Fibroblast of the aortic adventitia (primary cell): Measurements from ENCODE around the gene ACADVL. TPM values are rescaled to one million over a fixed set of nuclear protein-coding genes. Genes with fewer than 3 reads are reported as not detected.

Experiments used
- DNase-seq: peaks from one replicate; pipeline ENCODE4 v3.0.0-alpha.2; 2010; ENCODE audit warnings: low read depth
- H3K4me3 ChIP-seq: 2 replicates; pipeline ENCODE4 v1.5.1; 2011; ENCODE audit warnings: low read depth, mild to moderate bottlenecking, control low read depth, low read length, moderate library complexity
- CTCF ChIP-seq: IDR thresholded peaks from 2 replicates; pipeline ENCODE4 v1.5.1; 2011; ENCODE audit warnings: mild to moderate bottlenecking, low read length, control low read depth, inconsistent platforms; ENCODE audit not compliant: insufficient read depth
- total RNA-seq: library from RNA; depleted of rRNA; stranded (reverse); fragments of >200 nt; gene quantifications from 2 replicates; pipeline ENCODE4 v1.2.3, GENCODE V29; 2012; ENCODE audit warnings: low replicate concordance

ACADVL gene
- total RNA-seq, 1 donor: 210 TPM

GRCh38 chr17:7213895-7214299 lies 5.8 kb upstream of the ACADVL start:
- DNase-seq: peak; percentile 69
- H3K4me3 ChIP-seq: peak overlapping the region; percentile 70
- peak; percentile 44 for TF ChIP-seq CTCF

- peak; percentile 71 for TF ChIP-seq CTCF
- peak overlapping the region; percentile 70 for H3K4me3 ChIP-seq
- DNase-seq: peak; percentile 97
Measured at GRCh38 chr17:7214300-7215135, 5.2 kb upstream of the ACADVL start.

- H3K4me3 ChIP-seq: peak overlapping the region; percentile 72
- TF ChIP-seq CTCF: no peak
- no peak for DNase-seq
Measured at GRCh38 chr17:7215136-7215638, 4.6 kb upstream of the ACADVL start.

GRCh38 chr17:7215652-7216180 lies 4.0 kb upstream of the ACADVL start:
- DNase-seq: no peak
- TF ChIP-seq CTCF: no peak
- H3K4me3 ChIP-seq: peak overlapping the region; percentile 72

- H3K4me3 ChIP-seq: peak overlapping the region; percentile 72
- DNase-seq: no peak
- no peak for TF ChIP-seq CTCF
Measured at GRCh38 chr17:7216242-7217112, 3.3 kb upstream of the ACADVL start.

- peak; percentile 78 for DNase-seq
- peak overlapping the region; percentile 72 for H3K4me3 ChIP-seq
- no peak for TF ChIP-seq CTCF
Measured at GRCh38 chr17:7217113-7217987, 2.4 kb upstream of the ACADVL start.
